Raji (cell line): ENCODE data around the gene AKAP13.
A peak's percentile ranks its signal among the peaks of the same experiment; 100 is the strongest.

Experiments used
- POLR2A ChIP-seq: IDR thresholded peaks from 2 replicates; pipeline ENCODE4 v1.6.1; 2011; ENCODE audit warnings: low read depth, low read length, control low read depth; ENCODE audit not compliant: insufficient read depth

Gene AKAP13

DNA sequence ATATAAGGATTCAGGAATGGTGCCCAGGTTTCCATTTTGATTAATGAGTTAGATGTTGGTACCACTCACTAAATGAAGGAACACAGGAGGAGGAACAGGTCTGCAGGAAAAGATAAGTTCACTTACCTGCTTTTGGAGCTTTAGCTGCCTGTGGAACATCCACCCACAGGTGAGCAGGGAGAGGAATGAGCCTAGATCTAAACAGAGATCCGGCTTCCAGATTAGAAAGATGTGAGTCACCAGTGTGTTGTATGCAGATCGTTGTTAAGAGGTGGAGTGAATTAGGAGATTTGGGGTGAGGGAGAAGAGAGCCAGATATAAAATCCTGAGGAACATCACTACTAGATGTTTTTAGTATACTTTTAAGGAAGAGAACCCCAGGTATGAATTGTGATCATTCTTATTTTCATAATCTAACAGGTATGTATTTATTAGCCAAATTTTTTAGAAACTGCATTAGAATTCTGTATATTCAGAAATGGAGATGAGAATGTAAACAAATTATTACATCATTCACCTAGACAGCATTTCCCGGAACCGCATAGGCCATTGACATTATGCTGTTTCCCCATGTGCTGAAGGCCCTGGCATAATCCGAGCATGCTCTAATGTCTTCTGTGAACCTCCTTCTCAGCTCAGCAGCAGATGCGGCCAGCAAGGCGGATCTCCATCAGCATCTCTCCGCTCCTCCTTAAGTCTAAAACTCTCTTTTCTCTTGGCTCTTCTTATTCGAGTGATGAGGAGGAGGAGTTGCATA, 296.1 kb downstream of the AKAP13 start:
- no peak for TF ChIP-seq POLR2A

DNA sequence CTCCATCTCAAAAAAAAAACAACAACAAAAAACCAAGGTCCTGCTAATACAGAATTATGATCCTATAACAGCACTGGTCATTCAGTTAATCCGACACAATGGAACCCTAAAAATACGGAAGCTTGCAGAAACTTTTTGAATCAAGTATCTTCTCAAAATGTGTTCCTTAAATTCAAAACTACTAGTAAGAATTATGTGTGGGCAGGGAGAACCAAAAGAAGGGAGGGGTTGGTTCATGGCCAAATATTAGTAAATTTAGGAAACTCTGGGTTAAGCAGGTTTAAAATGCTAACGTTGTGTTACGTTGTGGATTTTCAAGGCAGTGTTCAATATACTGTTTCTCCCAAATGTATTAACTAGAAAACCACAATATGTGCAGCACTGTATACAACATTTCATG, 298.8 kb downstream of the AKAP13 start:
- no peak for TF ChIP-seq POLR2A

DNA sequence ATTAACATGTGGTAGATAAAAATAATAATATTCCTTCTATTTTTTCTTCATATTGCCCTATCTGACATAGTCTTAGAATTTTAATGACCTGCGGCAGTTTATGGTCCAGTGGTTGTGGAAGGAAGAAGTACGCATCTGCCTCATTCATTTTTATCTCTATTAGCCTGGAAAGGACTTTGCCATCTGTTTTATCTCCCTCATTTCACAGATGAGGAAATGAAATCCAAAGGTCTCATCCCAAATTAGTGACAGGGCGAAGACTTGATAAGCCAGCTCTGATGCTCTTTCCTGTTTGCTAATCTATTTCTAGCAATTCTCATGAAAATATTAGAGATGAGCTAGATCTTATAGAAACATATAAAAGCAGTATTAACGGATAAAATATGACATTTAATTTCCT, 301.0 kb downstream of the AKAP13 start:
- TF ChIP-seq POLR2A = no peak

- TF ChIP-seq POLR2A = no peak
Observed at GRCh38 chr15:85684174-85684710, 303.8 kb downstream of the AKAP13 start.

- TF ChIP-seq POLR2A = no peak
Observed at GRCh38 chr15:85685356-85685755, 305.0 kb downstream of the AKAP13 start.

DNA sequence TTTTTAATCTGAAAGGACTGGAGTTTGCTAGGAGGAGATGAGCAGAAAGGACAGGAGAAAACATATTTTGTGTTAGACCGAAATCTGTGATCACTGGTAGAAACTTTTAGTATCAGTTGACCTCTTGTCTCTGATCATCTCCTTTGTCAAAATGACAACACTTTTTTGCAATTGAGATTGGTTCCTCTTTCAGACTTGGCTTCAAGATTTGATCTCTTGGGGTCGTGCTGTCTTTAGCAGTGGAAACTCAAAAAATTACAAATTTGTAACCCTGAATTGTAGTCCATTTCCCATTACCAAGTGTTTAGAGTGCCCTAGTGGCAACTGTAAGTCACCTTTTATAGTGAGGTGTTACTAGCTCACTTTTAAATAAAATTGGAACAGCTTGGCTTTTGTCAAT, 306.9 kb downstream of the AKAP13 start:
- no peak for TF ChIP-seq POLR2A

GRCh38 chr15:85688711-85689110, 308.3 kb downstream of the AKAP13 start:
- no peak for TF ChIP-seq POLR2A

DNA sequence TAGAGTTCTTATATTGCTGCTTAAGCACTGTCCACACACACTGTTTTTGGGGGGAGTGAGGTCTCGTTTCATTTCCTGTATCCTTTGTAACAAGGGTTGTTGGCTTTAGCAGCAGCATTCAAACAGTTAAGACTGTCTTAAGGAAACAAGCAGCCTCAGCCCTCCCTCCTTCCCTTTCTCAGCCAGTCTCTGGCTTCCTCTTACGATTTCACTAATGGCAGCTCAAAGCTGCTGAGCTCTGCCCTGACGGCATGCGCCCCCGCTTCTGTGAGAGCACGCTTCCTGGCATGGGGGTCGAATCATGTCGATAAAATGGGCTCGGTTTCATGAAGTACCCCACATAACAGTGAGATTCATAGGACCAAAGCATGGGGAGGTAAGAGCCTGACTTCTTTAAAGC, 309.3 kb downstream of the AKAP13 start:
- TF ChIP-seq POLR2A = peak; percentile 87

GRCh38 chr15:85690561-85691231, 310.3 kb downstream of the AKAP13 start:
- peak; percentile 64; the same call in 1 of the 2 replicates for TF ChIP-seq POLR2A

- peak; percentile 31; the same call in 1 of the 2 replicates for TF ChIP-seq POLR2A
Observed at GRCh38 chr15:85691350-85692240, 311.2 kb downstream of the AKAP13 start.

DNA sequence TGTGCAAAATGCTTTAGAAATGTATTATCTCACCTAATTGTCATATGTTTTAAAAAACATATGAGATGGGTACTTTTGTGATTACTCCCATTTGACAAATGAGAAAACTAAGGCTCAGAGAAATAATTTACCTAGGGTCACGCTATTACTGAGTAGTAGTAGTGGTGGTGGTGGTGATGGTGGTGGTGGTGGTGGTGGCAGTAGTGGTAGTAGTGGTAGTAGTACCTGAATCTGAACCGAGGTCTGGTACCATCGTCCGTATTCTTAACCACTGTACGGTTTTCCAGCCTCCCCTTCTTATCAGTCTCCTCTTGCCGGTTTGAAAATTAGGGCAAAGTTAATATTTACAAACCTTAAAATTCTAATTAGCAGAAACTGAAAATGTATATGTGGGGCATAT, 311.9 kb downstream of the AKAP13 start:
- TF ChIP-seq POLR2A = no peak

GRCh38 chr15:85692873-85693272, 312.5 kb downstream of the AKAP13 start:
- TF ChIP-seq POLR2A = peak; percentile 61

- no peak for TF ChIP-seq POLR2A
Observed at GRCh38 chr15:85693277-85693676, 312.9 kb downstream of the AKAP13 start.

DNA sequence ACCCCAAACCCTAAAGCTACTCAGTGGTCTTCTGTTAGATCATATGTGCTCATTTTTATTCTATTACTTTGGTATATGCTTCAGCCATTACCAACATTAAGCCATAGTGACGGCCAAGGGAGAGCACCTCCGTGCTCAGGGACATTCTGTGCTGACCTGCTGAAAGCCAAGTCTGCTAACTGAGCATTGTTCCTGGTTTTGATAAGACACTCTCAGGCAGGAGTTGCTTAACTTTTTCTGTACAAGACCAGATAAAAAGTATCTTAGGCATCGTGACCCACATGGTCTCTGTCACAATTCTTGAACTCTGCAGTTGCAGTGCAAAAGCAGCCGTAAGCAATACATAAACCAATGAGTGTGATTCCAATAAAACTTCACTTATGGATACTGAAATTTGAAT, 313.7 kb downstream of the AKAP13 start:
- TF ChIP-seq POLR2A = no peak

DNA sequence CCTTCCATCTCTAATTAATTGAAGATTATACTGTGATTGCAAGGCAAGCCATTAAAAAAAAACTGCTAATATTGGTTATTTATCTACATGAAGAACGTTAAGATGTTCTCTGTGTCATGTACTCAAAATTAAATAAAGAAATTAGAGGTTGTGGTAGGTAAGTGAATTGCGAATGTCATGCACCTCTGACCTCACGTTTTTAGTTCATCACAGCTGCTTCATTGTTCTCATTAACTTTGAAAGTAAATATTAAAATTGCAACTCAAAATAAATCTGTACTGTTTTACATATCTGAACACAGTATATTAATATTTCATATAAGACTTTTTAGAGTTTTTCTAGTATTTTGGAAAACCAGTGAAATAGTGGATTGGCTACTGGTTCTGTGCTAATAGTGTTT, 320.4 kb downstream of the AKAP13 start:
- no peak for TF ChIP-seq POLR2A
